Measurements from ENCODE around the gene TMEM11. TPM values are rescaled to one million over a fixed set of nuclear protein-coding genes. Genes with fewer than 3 reads are reported as not detected.

The TMEM11 gene
- total and polyA plus RNA-seq, 2 of the 8 experiments (the other 6 are each of a cell fraction or from before 2014, with no cell fraction given) = 33.3 to 90.4 TPM

GRCh38 chr17:21160401-21160800, 53.6 kb downstream of the TMEM11 start:
- Histone ChIP-seq H3K56ac (replicated peaks; ENCODE audit: insufficient read length, low read depth, low read length) (no peak overlapping the region), H2BK20ac (ENCODE audit: low read length) (no peak overlapping the region), H3K23me2 (ENCODE audit: low read depth, low read length) (no peaks in the 10 kb centered on the region), H3K9ac (replicated peaks in 1 of 4; ENCODE audit: extremely low read depth in 1 of 4, low read depth in 3 of 4, low read length in 3 of 4) (no peak overlapping the region), H3K27me3 (replicated peaks in 1 of 4; ENCODE audit: control insufficient read depth in 3 of 4, extremely low read depth in 1 of 4, insufficient read depth in 3 of 4, low read length in 3 of 4) (no peaks in the 10 kb centered on the region), H2AK5ac (ENCODE audit: low read depth, low read length) (no peak overlapping the region), H4K5ac (ENCODE audit: insufficient read length, low read depth, low read length) (no peak overlapping the region), H3K27ac (ENCODE audit: low read depth, low read length) (no peak overlapping the region), H3K79me2 (ENCODE audit: control insufficient read depth in 1 of 2, insufficient read depth in 2 of 2, low read length in 2 of 2) (no peaks in the 10 kb centered on the region), H4K8ac (ENCODE audit: extremely low read depth, insufficient read depth, low read length) (no peak overlapping the region), H3K4me1 (replicated peaks in 1 of 4; ENCODE audit: control insufficient read depth in 3 of 4, insufficient read depth in 4 of 4, low read length in 3 of 4) (no peaks in the 10 kb centered on the region), H2BK12ac (ENCODE audit: low read depth, low read length) (no peak overlapping the region), H3K4me2 (ENCODE audit: insufficient read depth in 1 of 2, low read depth in 2 of 2, low read length in 2 of 2) (no peak overlapping the region), H4K91ac (replicated peaks; ENCODE audit: insufficient read length, low read length) (no peak overlapping the region), H2BK120ac (replicated peaks; ENCODE audit: low read depth, low read length) (no peak overlapping the region), H4K20me1 (replicated peaks in 1 of 2; ENCODE audit: control insufficient read depth in 1 of 2, insufficient read depth in 2 of 2, low read length in 2 of 2) (no peaks in the 10 kb centered on the region), H3K36me3 (ENCODE audit: control insufficient read depth in 2 of 4, insufficient read depth in 4 of 4, low read length in 3 of 4) (no peaks in the 10 kb centered on the region), H2BK5ac (ENCODE audit: low read depth, low read length) (no peak overlapping the region), H3K4me3 (ENCODE audit: extremely low read depth in 1 of 4, insufficient read depth in 2 of 4, low read depth in 3 of 4, low read length in 4 of 4) (no peak overlapping the region), H3K79me1 (ENCODE audit: low read depth, low read length) (no peaks in the 10 kb centered on the region), H3K14ac (ENCODE audit: insufficient read length) (no peak overlapping the region), H3K9me3 (ENCODE audit: insufficient read depth in 2 of 2, low read depth in 1 of 2, low read length in 1 of 2) (no peaks in the 10 kb centered on the region), H2BK15ac (ENCODE audit: low read length) (no peak overlapping the region), H3K4ac (replicated peaks; ENCODE audit: insufficient read length, low read depth, low read length) (no peak overlapping the region), H2AFZ (ENCODE audit: low read length) (no peak overlapping the region), H3K23ac (ENCODE audit: insufficient read length) (no peak overlapping the region), H3K18ac (ENCODE audit: extremely low read depth, low read length) (no peak overlapping the region)
- POLR2A ChIA-PET (ENCODE audit: partially characterized antibody) = interaction anchor here (0.7 to 1.5 kb wide), 2 partner anchors 12 to 40 kb away, joined by 3 read pairs; no protein-coding TSS in a partner anchor
- TF ChIP-seq SP4 (IDR thresholded peaks at IDR 0.05; ENCODE audit: low read length) (no peak), KDM4A (IDR thresholded peaks at IDR 0.05; ENCODE audit: low read depth, low read length, severe bottlenecking) (no peak), HDAC2 (IDR thresholded peaks at IDR 0.05; ENCODE audit: borderline replicate concordance in 1 of 2, low read depth in 2 of 2, low read length in 2 of 2) (no peak), RNF2 (IDR thresholded peaks at IDR 0.05; ENCODE audit: borderline replicate concordance, low read depth, low read length, missing control alignments, poor library complexity, severe bottlenecking) (no peak), RAD21 (IDR thresholded peaks at IDR 0.05 in 1 of 2, conservative IDR thresholded peaks at IDR 0.05 in 1 of 2; ENCODE audit: low read depth in 2 of 2, low read length in 2 of 2) (no peak), BRCA1 (IDR thresholded peaks at IDR 0.05; ENCODE audit: low read depth, low read length) (no peak), TAF7 (optimal IDR thresholded peaks at IDR 0.05; ENCODE audit: borderline replicate concordance, low read depth, low read length) (no peak), POLR2AphosphoS5 (IDR thresholded peaks at IDR 0.05; ENCODE audit: low read depth, low read length) (no peak), SP2 (IDR thresholded peaks at IDR 0.05; ENCODE audit: low read length) (no peak), CHD2 (IDR thresholded peaks at IDR 0.05; ENCODE audit: low read length) (no peak), USF2 (IDR thresholded peaks at IDR 0.05; ENCODE audit: low read length) (no peak)
- DNase-seq (ENCODE audit: low read depth in 1 of 2, low spot score in 2 of 2) = no peak
- CTCF ChIA-PET (ENCODE audit: partially characterized antibody) = interaction anchor here (0.7 kb wide), 1 partner anchor 9 kb away, joined by 3 read pairs; no protein-coding TSS in a partner anchor
- FAIRE-seq = no peak

Measured in H1 (cell line).